Activated CD4-positive, alpha-beta memory T cell treated with anti-CD3 and anti-CD28 coated beads for 36 hours (primary cell): ENCODE results near the gene AFAP1. TPM values are rescaled to one million over a fixed set of nuclear protein-coding genes. Genes with fewer than 3 reads are reported as not detected.

Experiments used
- CTCF ChIA-PET: fragments of 350-600 bp; sonication (Branson Sonifier 250); formaldehyde crosslinking; loops from one replicate; lab custom pipeline; 2021; ENCODE audit warnings: antibody characterized with exemption, inconsistent platforms; lab: Charles Lee
- POLR2A ChIA-PET: fragments of 350-600 bp; sonication (Branson Sonifier 250); formaldehyde crosslinking; loops from one replicate; lab custom pipeline; 2021; ENCODE audit warnings: antibody characterized with exemption; lab: Charles Lee
- DNase-seq: peaks from one replicate; pipeline ENCODE4 v3.0.0-alpha.2; 2020
- H3K27ac Mint-ChIP-seq: one replicate; pipeline ENCODE4 v1.8.0; 2021; ENCODE audit warnings: mixed read lengths
- H3K27me3 Mint-ChIP-seq: one replicate; pipeline ENCODE4 v1.8.0; 2021; ENCODE audit warnings: mixed read lengths
- H3K36me3 Mint-ChIP-seq: one replicate; pipeline ENCODE4 v1.8.0; 2021; ENCODE audit warnings: mixed read lengths
- H3K4me1 Mint-ChIP-seq: one replicate; pipeline ENCODE4 v1.8.0; 2021; ENCODE audit warnings: low read depth, mixed read lengths
- H3K4me3 Mint-ChIP-seq: one replicate; pipeline ENCODE4 v1.8.0; 2021; ENCODE audit warnings: mild to moderate bottlenecking, mixed read lengths
- H3K9me3 Mint-ChIP-seq: one replicate; pipeline ENCODE4 v1.8.0; 2021; ENCODE audit warnings: mixed read lengths
- intact Hi-C: fragments of 100-400 bp; cut with micrococcal nuclease; formaldehyde crosslinking; loops from one replicate; pipeline ENCODE4 v1.15.1; 2023
- total RNA-seq, 2 experiments: library from RNA; stranded (reverse); gene quantifications; one replicate each; pipeline ENCODE4 v1.2.3, GENCODE V29; 2021

Gene AFAP1
- total RNA-seq, 2 experiments from 2014 or later, result 37.7 to 38.4 TPM

DNA sequence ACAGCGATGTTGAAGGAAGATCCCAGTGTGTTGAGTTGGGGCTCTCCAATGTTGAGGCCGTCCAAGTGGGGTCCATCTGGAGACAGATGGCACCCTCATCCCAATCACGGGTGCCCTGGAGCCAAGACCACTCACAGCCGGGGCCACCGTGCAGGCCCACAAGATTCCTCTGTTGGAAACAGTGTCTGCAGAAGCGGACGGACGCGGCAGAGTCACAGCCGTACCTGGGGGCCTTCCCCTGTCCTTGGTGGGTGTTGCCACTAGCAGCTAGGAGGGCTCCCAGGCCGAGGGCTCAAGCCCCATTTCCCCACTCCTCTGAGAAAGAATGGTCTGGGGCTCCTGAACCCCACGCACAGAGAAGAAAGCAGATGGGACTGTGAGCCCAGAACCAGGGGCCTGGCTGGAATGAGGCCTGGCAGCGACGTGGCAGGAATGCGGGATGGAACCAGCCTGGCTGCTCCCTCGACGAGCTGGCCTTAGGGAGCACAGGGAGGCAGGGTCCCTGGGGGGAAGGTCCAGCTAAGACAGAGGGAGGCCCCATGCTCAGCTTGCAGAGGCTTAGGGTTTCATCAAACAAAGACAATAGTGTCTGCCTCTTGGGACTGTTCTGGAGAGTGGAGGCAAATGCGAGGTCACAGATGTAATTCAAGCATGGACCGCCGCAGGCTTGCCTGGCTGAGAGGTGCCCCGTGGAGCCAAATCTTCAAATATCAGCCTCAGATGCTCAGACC, 228.9 kb downstream of the AFAP1 start:
- ChIA-PET POLR2A (no interaction called here), CTCF (no interaction called here)
- Mint-ChIP-seq H3K27ac (no peak overlapping the region), H3K4me3 (no peak overlapping the region), H3K9me3 (no peaks in the 10 kb centered on the region), H3K27me3 (no peaks in the 10 kb centered on the region), H3K36me3 (no peaks in the 10 kb centered on the region), H3K4me1 (no peaks in the 10 kb centered on the region)
- no peak for DNase-seq
- intact Hi-C loops, result no loop called here

DNA sequence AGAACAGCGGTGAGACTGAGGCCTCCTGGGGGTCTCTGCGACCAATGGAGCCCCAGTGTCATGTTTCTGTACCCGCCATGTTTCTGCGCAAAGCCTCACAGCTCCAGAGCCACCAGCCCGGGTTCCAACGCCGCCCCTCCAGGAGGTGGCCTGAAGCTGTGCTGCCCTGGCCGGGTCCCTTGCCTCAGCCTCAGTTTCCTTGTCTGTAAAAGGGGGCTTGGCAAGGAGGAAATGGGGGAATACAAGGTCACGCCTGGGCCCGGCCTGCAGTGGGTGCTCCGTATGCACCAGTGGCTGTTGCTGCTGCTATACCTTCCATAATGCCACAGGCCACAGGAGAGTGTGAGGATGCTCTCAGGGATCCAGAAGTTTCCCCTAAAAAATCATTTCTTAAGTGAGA, 229.5 kb downstream of the AFAP1 start:
- CTCF ChIA-PET, result no interaction called here
- H3K27me3 Mint-ChIP-seq, result no peaks in the 10 kb centered on the region
- no peak for DNase-seq
- intact Hi-C loops, result no loop called here
- POLR2A ChIA-PET, result no interaction called here
- H3K9me3 Mint-ChIP-seq, result no peaks in the 10 kb centered on the region
- no peak overlapping the region for H3K4me3 Mint-ChIP-seq
- H3K36me3 Mint-ChIP-seq, result no peaks in the 10 kb centered on the region
- no peak overlapping the region for H3K27ac Mint-ChIP-seq
- H3K4me1 Mint-ChIP-seq, result no peaks in the 10 kb centered on the region

GRCh38 chr4:7709431-7709830, 230.2 kb downstream of the AFAP1 start:
- ChIA-PET POLR2A (no interaction called here), CTCF (no interaction called here)
- no peak for DNase-seq
- intact Hi-C loops, result no loop called here
- Mint-ChIP-seq H3K9me3 (no peaks in the 10 kb centered on the region), H3K36me3 (no peaks in the 10 kb centered on the region), H3K4me3 (no peak overlapping the region), H3K27me3 (no peaks in the 10 kb centered on the region), H3K4me1 (no peaks in the 10 kb centered on the region), H3K27ac (no peak overlapping the region)

GRCh38 chr4:7708981-7709380, 230.7 kb downstream of the AFAP1 start:
- Mint-ChIP-seq H3K27me3 (no peaks in the 10 kb centered on the region), H3K36me3 (no peaks in the 10 kb centered on the region), H3K4me3 (no peak overlapping the region), H3K27ac (no peak overlapping the region), H3K9me3 (no peaks in the 10 kb centered on the region), H3K4me1 (no peaks in the 10 kb centered on the region)
- intact Hi-C loops, result no loop called here
- POLR2A ChIA-PET, result no interaction called here
- no peak for DNase-seq
- CTCF ChIA-PET, result no interaction called here

Other genes starting within 250 kb of the AFAP1 start
- under 1 TPM; 0.55 to 0.63 TPM for gene ABLIM2, start 219.0 kb upstream of the AFAP1 start, total RNA-seq